Smooth muscle cell (in vitro differentiated cells): ENCODE data around the gene CLSTN1. TPM values are rescaled to one million over a fixed set of nuclear protein-coding genes. Genes with fewer than 3 reads are reported as not detected.

Source experiments
- DNase-seq: peaks from one replicate; lab custom pipeline; 2025; ENCODE audit not compliant: unreplicated experiment; lab: John Stamatoyannopoulos, UW
- H2AFZ ChIP-seq: fragments of 200-600 bp; sonication (generic); 2 replicates; pipeline ENCODE4 v1.6.0; 2016; ENCODE audit warnings: antibody characterized with exemption, low read depth, mild to moderate bottlenecking
- H3F3A ChIP-seq: fragments of 200-600 bp; sonication (generic); 2 replicates; pipeline ENCODE4 v1.6.0; 2017; ENCODE audit warnings: antibody characterized with exemption, low read depth
- H3K27ac ChIP-seq: fragments of 200-600 bp; sonication (generic); 2 replicates; pipeline ENCODE4 v1.5.1; 2016; ENCODE audit warnings: low read depth, mild to moderate bottlenecking
- H3K27me3 ChIP-seq: fragments of 200-600 bp; sonication (generic); 2 replicates; pipeline ENCODE4 v1.6.1; 2016; ENCODE audit warnings: low read depth, mild to moderate bottlenecking
- H3K36me3 ChIP-seq: fragments of 200-600 bp; sonication (generic); 2 replicates; pipeline ENCODE4 v1.5.1; 2016; ENCODE audit warnings: low read depth
- H3K4me1 ChIP-seq: fragments of 200-600 bp; sonication (generic); 2 replicates; pipeline ENCODE4 v1.5.1; 2016; ENCODE audit warnings: low read depth
- H3K4me2 ChIP-seq: fragments of 200-600 bp; sonication (generic); 2 replicates; pipeline ENCODE4 v1.6.0; 2016; ENCODE audit warnings: mild to moderate bottlenecking
- H3K4me3 ChIP-seq: fragments of 200-600 bp; sonication (generic); 2 replicates; pipeline ENCODE4 v1.5.1; 2016; ENCODE audit warnings: mild to moderate bottlenecking
- H3K79me2 ChIP-seq: fragments of 200-600 bp; sonication (generic); 2 replicates; pipeline ENCODE4 v1.6.0; 2016; ENCODE audit warnings: low read depth, mild to moderate bottlenecking
- H3K9ac ChIP-seq: fragments of 200-600 bp; sonication (generic); 2 replicates; pipeline ENCODE4 v1.6.0; 2016; ENCODE audit warnings: low read depth
- H3K9me3 ChIP-seq: fragments of 200-600 bp; sonication (generic); replicated peaks from 2 replicates; pipeline ENCODE4 v1.5.1; 2016; ENCODE audit warnings: low read depth
- H4K20me1 ChIP-seq: fragments of 200-600 bp; sonication (generic); 2 replicates; pipeline ENCODE4 v1.6.0; 2016; ENCODE audit warnings: low read depth
- WGBS: methylation state at CpG from one replicate; pipeline ENCODE4 v1.1.7; 2016; ENCODE audit warnings: low lambda C conversion rate; 5-methylcytosine and 5-hydroxymethylcytosine counted together
- polyA plus RNA-seq: library from polyadenylated mRNA; unstranded; fragments of >200 nt; fragmentation: Nextera tagmentation; extraction: Ambion mirVana; gene quantifications from 2 replicates; pipeline ENCODE4 v1.2.1, GENCODE V29; 2016
- total RNA-seq: library from RNA; depleted of rRNA; stranded (reverse); fragments of >200 nt; gene quantifications from 2 replicates; pipeline ENCODE4 v1.2.3, GENCODE V29; 2014
- TF ChIP-seq, protein P1 (sequence below): fragments of 200-600 bp; sonication (generic); IDR thresholded peaks from 2 replicates; pipeline ENCODE4 v1.5.1; 2017; ENCODE audit warnings: borderline replicate concordance, mild to moderate bottlenecking, antibody characterized with exemption; ENCODE audit not compliant: insufficient read depth, poor library complexity, severe bottlenecking

CLSTN1 gene
- total and polyA plus RNA-seq, 2 experiments from 2014 or later = 51.3 to 83.5 TPM

DNA sequence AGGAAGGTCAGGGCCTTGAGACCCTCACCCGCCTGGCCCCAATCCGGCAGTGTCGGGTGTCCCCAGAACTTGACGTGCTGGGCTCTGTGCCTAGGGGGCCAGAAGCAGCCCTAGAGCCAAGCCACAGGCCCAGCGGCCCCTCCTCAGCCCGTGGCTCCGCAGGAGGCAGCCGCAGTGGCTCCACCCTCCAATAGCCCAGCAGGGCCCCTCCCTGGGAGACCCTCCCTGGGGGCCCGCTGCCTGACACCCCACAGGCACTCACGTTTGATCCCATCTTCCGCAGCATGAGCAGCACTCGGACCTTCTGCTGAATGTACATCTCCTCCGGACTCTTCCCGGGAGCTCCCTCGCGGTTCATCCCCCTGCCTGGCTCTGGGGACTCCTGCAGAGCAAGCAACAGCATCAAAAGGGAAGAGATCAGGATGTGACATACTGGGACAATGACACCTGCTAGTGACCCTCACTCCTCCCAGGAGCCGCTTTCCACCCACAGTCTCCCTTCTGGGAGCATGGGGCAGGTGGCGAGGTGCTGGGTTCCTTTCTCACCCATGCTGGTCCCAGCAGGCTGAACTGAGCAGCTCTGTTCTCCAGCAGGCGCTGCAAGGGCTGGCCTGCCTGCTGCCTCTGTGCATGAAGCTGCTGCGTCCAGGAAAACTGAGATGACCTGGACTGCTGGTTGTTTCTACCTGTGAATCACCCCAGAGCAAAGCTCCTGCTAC lies 48.1 kb upstream of the CLSTN1 start:
- no peaks in the 10 kb centered on the region for H3K36me3 ChIP-seq
- no peaks in the 10 kb centered on the region for H3K79me2 ChIP-seq
- peaks cover 7% of the 10 kb centered on the region for H3K4me1 ChIP-seq
- no peak overlapping the region for H3K27ac ChIP-seq
- peaks cover 5% of the 10 kb centered on the region for H4K20me1 ChIP-seq
- H2AFZ ChIP-seq = no peak overlapping the region
- WGBS = 88% methylated on average over 20 of the region's 20 CpGs
- no peak for DNase-seq
- H3K9me3 ChIP-seq = no peaks in the 10 kb centered on the region
- TF ChIP-seq, protein P1, sequence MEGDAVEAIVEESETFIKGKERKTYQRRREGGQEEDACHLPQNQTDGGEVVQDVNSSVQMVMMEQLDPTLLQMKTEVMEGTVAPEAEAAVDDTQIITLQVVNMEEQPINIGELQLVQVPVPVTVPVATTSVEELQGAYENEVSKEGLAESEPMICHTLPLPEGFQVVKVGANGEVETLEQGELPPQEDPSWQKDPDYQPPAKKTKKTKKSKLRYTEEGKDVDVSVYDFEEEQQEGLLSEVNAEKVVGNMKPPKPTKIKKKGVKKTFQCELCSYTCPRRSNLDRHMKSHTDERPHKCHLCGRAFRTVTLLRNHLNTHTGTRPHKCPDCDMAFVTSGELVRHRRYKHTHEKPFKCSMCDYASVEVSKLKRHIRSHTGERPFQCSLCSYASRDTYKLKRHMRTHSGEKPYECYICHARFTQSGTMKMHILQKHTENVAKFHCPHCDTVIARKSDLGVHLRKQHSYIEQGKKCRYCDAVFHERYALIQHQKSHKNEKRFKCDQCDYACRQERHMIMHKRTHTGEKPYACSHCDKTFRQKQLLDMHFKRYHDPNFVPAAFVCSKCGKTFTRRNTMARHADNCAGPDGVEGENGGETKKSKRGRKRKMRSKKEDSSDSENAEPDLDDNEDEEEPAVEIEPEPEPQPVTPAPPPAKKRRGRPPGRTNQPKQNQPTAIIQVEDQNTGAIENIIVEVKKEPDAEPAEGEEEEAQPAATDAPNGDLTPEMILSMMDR = no peak
- H3K27me3 ChIP-seq = no peaks in the 10 kb centered on the region
- H3F3A ChIP-seq = no peaks in the 10 kb centered on the region
- H3K9ac ChIP-seq = no peak overlapping the region
- H3K4me2 ChIP-seq = no peak overlapping the region
- no peak overlapping the region for H3K4me3 ChIP-seq

DNA sequence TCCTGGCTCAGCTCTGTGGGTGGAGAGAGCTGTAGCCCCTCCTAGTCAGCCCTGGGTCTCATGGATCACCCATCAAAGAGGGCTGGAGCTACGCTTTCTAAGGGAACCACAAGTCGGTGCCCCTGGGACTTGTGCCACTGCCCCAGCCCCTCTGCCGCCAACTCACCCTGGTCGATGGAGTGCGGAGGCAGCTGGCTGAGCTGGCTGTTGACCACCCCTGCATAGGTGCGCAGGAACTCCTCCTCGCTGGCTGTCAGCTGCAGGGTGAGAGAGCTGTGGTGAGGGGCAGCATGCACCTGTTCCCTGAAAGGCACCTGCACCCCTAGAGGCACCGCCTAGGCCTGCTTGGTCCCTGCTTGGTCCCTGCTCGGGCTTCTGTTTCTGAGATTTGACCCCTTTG lies 47.3 kb upstream of the CLSTN1 start:
- Histone ChIP-seq H3K9me3 (no peaks in the 10 kb centered on the region), H3K27me3 (no peaks in the 10 kb centered on the region), H3K27ac (no peak overlapping the region), H3F3A (no peaks in the 10 kb centered on the region), H2AFZ (no peak overlapping the region), H3K4me3 (no peak overlapping the region), H3K79me2 (no peaks in the 10 kb centered on the region), H3K4me2 (no peak overlapping the region), H3K9ac (no peak overlapping the region), H3K4me1 (peaks cover 7% of the 10 kb centered on the region), H4K20me1 (peaks cover 7% of the 10 kb centered on the region), H3K36me3 (no peaks in the 10 kb centered on the region)
- TF ChIP-seq, protein P1 = no peak
- DNase-seq = no peak
- 96% methylated on average over 9 of the region's 9 CpGs for WGBS

DNA sequence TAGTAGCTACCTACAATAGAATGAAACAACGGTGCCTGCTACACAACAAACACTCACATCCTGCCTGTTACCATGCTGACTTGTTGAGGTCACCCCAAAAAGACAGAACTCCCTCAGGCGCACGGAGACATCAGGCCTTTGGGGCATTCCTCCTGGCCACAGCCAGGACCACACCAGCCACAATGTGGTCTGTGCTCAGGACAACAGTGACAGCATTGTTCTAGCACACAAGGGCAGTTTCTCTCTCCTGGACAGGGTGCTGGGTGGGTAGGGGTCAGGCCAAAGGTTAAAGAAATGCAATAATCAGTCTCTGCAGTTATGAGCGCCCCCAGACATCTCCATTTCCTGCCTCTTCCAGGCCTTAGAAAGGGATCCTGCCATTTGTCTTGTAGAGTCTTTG lies 46.8 kb upstream of the CLSTN1 start:
- peaks cover 7% of the 10 kb centered on the region for H4K20me1 ChIP-seq
- WGBS = 91% methylated on average over 4 of the region's 4 CpGs

More for the DNA sequence above, 46.8 kb upstream of the CLSTN1 start:
- Histone ChIP-seq H3K27me3 (no peaks in the 10 kb centered on the region), H3K4me3 (no peak overlapping the region), H3K4me2 (no peak overlapping the region), H3K79me2 (no peaks in the 10 kb centered on the region), H3K36me3 (no peaks in the 10 kb centered on the region), H3K9me3 (no peaks in the 10 kb centered on the region), H3F3A (no peaks in the 10 kb centered on the region), H3K9ac (no peak overlapping the region), H3K4me1 (peaks cover 6% of the 10 kb centered on the region), H2AFZ (no peak overlapping the region), H3K27ac (no peak overlapping the region)
- no peak for DNase-seq
- TF ChIP-seq, protein P1 = no peak
